ENCODE data around the gene INPP1. TPM values are rescaled to one million over a fixed set of nuclear protein-coding genes. Genes with fewer than 3 reads are reported as not detected.
"Not testable (repeated sequence)": the region's sequence is repeated elsewhere in the genome, so short reads cannot be mapped to it uniquely, and the experiment has no call there.

The INPP1 gene
- total RNA-seq, 1 donor from 2014 or later, result 11.3 TPM

DNA sequence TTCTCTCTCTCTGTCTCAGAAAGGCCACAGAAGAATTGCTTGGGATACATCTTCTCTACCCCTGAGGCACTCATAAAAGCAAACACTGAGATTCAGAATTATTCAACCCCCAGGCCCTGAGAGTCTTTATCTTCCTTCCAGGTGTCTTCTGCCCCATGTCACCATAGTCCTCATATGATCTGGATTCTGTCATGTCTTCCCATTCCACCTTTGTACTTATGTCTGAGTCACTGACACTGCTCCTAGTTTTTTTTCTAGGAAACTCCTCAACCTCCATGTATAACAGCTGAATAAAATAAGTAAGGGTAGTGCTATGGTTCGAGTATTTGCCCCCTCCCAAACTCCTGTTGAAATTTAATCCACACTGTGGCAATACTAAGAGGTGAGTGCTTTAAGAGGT is 35.4 kb upstream of the INPP1 start:
- DNase-seq (ENCODE audit: low read depth) (no peak), FAIRE-seq (no peak)
- H3K27ac ChIP-seq (ENCODE audit: low read depth, low read length), result no peak overlapping the region

DNA sequence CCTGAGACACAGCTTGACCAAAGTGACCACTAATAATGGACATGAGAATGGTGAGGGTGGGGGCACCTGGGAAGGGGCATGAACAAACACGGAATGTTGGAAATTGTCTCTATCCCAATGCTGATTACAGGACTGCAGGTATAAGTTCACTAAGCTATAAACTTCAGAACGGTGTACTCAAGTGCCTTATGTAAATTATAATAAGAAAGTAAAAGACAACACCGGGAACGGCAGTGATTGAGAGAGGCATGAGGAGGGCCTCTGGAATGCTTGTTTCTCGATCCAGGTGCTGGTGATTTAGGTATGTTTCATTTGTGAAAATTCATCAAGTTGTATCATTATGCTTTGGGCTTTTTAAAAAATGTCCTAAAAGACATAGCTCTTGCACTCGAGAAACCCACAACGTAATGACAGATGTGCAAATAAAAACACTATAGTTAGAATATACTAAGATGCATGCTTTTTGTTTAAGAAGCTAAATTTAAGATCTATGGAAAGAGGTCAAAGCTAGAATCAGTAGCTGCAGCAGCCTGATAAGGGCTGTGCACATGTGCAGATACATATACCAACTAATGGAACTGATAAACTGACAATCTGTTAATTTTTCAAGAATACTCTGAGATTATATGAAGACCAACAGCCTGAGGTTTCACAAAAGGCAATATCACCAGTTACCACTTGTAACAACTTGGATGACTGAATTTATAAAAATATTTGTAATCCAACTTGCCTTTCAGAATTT is 31.3 kb upstream of the INPP1 start:
- H3K36me3 ChIP-seq (ENCODE audit: insufficient read depth, low read length), result peaks cover 6% of the 10 kb centered on the region
- H3K4me1 ChIP-seq (ENCODE audit: insufficient read depth, low read length), result peaks cover 4% of the 10 kb centered on the region
- TF ChIP-seq CTCF (IDR thresholded peaks at IDR 0.05; ENCODE audit: insufficient read depth, low read depth, low read length) (no peak), EZH2 (IDR thresholded peaks at IDR 0.05; ENCODE audit: insufficient read depth, low read length) (no peak)
- Mint-ChIP-seq H3K27me3 (ENCODE audit: low read depth, unreplicated experiment) (no peaks in the 10 kb centered on the region), H3K27ac (ENCODE audit: unreplicated experiment) (no peak overlapping the region), H3K9me3 (ENCODE audit: unreplicated experiment) (no peaks in the 10 kb centered on the region), H3K36me3 (ENCODE audit: low read depth, unreplicated experiment) (peaks cover 3% of the 10 kb centered on the region), H3K4me1 (ENCODE audit: low read depth, unreplicated experiment) (no peaks in the 10 kb centered on the region), H3K4me3 (ENCODE audit: unreplicated experiment) (no peak overlapping the region)
- H3K27me3 ChIP-seq (ENCODE audit: insufficient read depth, low read length), result no peaks in the 10 kb centered on the region
- no peak overlapping the region for H3K4me2 ChIP-seq (ENCODE audit: low read length)
- H3K4me3 ChIP-seq (ENCODE audit: insufficient read depth, low read depth, low read length), result no peak overlapping the region
- H3K27ac ChIP-seq (ENCODE audit: low read depth, low read length), result no peak overlapping the region
- H3K9ac ChIP-seq (ENCODE audit: low read length), result no peak overlapping the region
- peaks cover 18% of the 10 kb centered on the region for H3K79me2 ChIP-seq (ENCODE audit: insufficient read depth, low read length)
- DNase-seq (ENCODE audit: low read depth) (no peak), FAIRE-seq (no peak)
- peaks cover 8% of the 10 kb centered on the region for H4K20me1 ChIP-seq (ENCODE audit: insufficient read depth, low read length)
- H2AFZ ChIP-seq (ENCODE audit: low read depth, low read length), result no peak overlapping the region
- no peaks in the 10 kb centered on the region for H3K9me3 ChIP-seq (ENCODE audit: insufficient read depth, low read depth, low read length)

More for the DNA sequence above, 35.4 kb upstream of the INPP1 start:
- Histone ChIP-seq H3K27me3 (ENCODE audit: insufficient read depth, low read length) (no peaks in the 10 kb centered on the region), H3K4me3 (ENCODE audit: insufficient read depth, low read depth, low read length) (no peak overlapping the region), H3K4me1 (ENCODE audit: insufficient read depth, low read length) (no peaks in the 10 kb centered on the region), H3K9ac (ENCODE audit: low read length) (no peak overlapping the region), H4K20me1 (ENCODE audit: insufficient read depth, low read length) (peaks cover 4% of the 10 kb centered on the region), H3K36me3 (ENCODE audit: insufficient read depth, low read length) (peaks cover 6% of the 10 kb centered on the region), H3K9me3 (ENCODE audit: insufficient read depth, low read depth, low read length) (no peaks in the 10 kb centered on the region), H3K79me2 (ENCODE audit: insufficient read depth, low read length) (peaks cover 3% of the 10 kb centered on the region), H2AFZ (ENCODE audit: low read depth, low read length) (no peak overlapping the region), H3K4me2 (ENCODE audit: low read length) (no peak overlapping the region)
- H3K36me3 Mint-ChIP-seq (ENCODE audit: low read depth, unreplicated experiment), result peaks cover 6% of the 10 kb centered on the region
- TF ChIP-seq EZH2 (IDR thresholded peaks at IDR 0.05; ENCODE audit: insufficient read depth, low read length), result no peak
- no peak for TF ChIP-seq CTCF (IDR thresholded peaks at IDR 0.05; ENCODE audit: insufficient read depth, low read depth, low read length)
- H3K9me3 Mint-ChIP-seq (ENCODE audit: unreplicated experiment), result no peaks in the 10 kb centered on the region
- H3K27me3 Mint-ChIP-seq (ENCODE audit: low read depth, unreplicated experiment), result no peaks in the 10 kb centered on the region
- peaks cover 2% of the 10 kb centered on the region for H3K4me1 Mint-ChIP-seq (ENCODE audit: low read depth, unreplicated experiment)
- H3K27ac Mint-ChIP-seq (ENCODE audit: unreplicated experiment), result no peak overlapping the region
- H3K4me3 Mint-ChIP-seq (ENCODE audit: unreplicated experiment), result no peak overlapping the region

DNA sequence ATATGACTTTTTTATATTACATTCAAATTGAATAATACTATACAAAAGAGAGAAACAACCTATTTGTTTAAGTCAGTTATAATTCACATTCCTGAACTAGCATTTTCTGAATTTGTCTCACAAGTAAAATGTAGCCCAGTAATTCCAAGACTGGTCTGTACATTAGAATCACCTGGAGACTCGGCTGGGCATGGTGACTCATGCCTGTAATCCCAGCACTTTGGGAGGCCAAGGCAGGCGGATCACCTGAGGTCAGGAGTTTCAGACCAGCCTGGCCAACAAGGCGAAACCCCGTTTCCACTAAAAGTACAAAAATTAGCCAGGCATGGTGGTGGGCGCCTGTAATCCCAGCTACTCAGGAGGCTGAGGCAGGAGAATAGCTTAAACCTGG is 30.8 kb upstream of the INPP1 start:
- not testable (repeated sequence) for H3K36me3 ChIP-seq (ENCODE audit: insufficient read depth, low read length); H3K27ac ChIP-seq (ENCODE audit: low read depth, low read length); H3K27me3 ChIP-seq (ENCODE audit: insufficient read depth, low read length); H3K9me3 Mint-ChIP-seq (ENCODE audit: unreplicated experiment); H2AFZ ChIP-seq (ENCODE audit: low read depth, low read length); H3K36me3 Mint-ChIP-seq (ENCODE audit: low read depth, unreplicated experiment); H3K27me3 Mint-ChIP-seq (ENCODE audit: low read depth, unreplicated experiment); H3K4me3 ChIP-seq (ENCODE audit: insufficient read depth, low read depth, low read length); H4K20me1 ChIP-seq (ENCODE audit: insufficient read depth, low read length); DNase-seq (ENCODE audit: low read depth); H3K4me1 Mint-ChIP-seq (ENCODE audit: low read depth, unreplicated experiment); H3K4me3 Mint-ChIP-seq (ENCODE audit: unreplicated experiment); H3K4me1 ChIP-seq (ENCODE audit: insufficient read depth, low read length); FAIRE-seq; H3K9ac ChIP-seq (ENCODE audit: low read length); H3K27ac Mint-ChIP-seq (ENCODE audit: unreplicated experiment); H3K4me2 ChIP-seq (ENCODE audit: low read length); H3K9me3 ChIP-seq (ENCODE audit: insufficient read depth, low read depth, low read length)
- peaks cover 24% of the 10 kb centered on the region for H3K79me2 ChIP-seq (ENCODE audit: insufficient read depth, low read length)
